Heart right ventricle (tissue), 16 donors: Measurements from ENCODE around the gene ADCY2. TPM values are rescaled to one million over a fixed set of nuclear protein-coding genes. Genes with fewer than 3 reads are reported as not detected.

Experiments
- ATAC-seq, 8 donors: fragments of 200-7000 bp; cut with Tn5 transposase; one replicate each; pipeline ENCODE4 v1.9.1; 2020; ENCODE audit warnings: mild to moderate bottlenecking in 8 of 8, moderate library complexity in 8 of 8, moderate number of reproducible peaks in 1 of 8
- DNase-seq, 2 donors: peaks; one replicate each; pipeline ENCODE4 v3.0.0-alpha.2; 2020
- H3K27ac ChIP-seq, 10 donors: fragments of 200-600 bp; sonication (generic) in 2 of 10; one replicate each; pipeline versions ENCODE4 v1.5.0 to v1.8.0; 2020 to 2022; ENCODE audit warnings: mild to moderate bottlenecking in 3 of 10
- H3K27me3 ChIP-seq, 7 donors: fragments of 200-600 bp; one replicate each; pipeline ENCODE4 v1.8.0; 2021 to 2022; ENCODE audit warnings: mild to moderate bottlenecking in 2 of 7
- H3K36me3 ChIP-seq, 9 donors: fragments of 200-600 bp; sonication (generic) in 1 of 9; one replicate each; pipeline versions ENCODE4 v1.5.0 to v1.8.0; 2020 to 2022; ENCODE audit warnings: mild to moderate bottlenecking in 2 of 9
- H3K4me1 ChIP-seq, 9 donors: fragments of 200-600 bp; sonication (generic) in 1 of 9; one replicate each; pipeline versions ENCODE4 v1.5.0 to v1.8.0; 2020 to 2022; ENCODE audit warnings: mild to moderate bottlenecking in 4 of 9
- H3K4me3 ChIP-seq, 10 donors: fragments of 200-600 bp; sonication (generic) in 2 of 10; one replicate each; pipeline versions ENCODE4 v1.5.0 to v1.8.0; 2020 to 2022; ENCODE audit warnings: mild to moderate bottlenecking in 7 of 10, moderate library complexity in 2 of 10
- H3K9me3 ChIP-seq, 11 donors: fragments of 200-600 bp in 10 of 11; sonication (generic) in 2 of 11; one replicate each; pipeline versions ENCODE4 v1.5.0 to v1.8.0; 2013 to 2022; ENCODE audit warnings: mild to moderate bottlenecking in 2 of 11, control low read depth in 1 of 11, moderate library complexity in 1 of 11
- WGBS, 2 donors: extraction: QIAGEN DNeasy Blood & Tissue Kit; methylation state at CpG; one replicate each; pipeline ENCODE4 v1.1.7; 2013; ENCODE audit warnings: inconsistent platforms in 1 of 2; 5-methylcytosine and 5-hydroxymethylcytosine counted together
- intact Hi-C, 10 donors: fragments of 100-400 bp; cut with DNase I; formaldehyde crosslinking; loops; one replicate each; pipeline versions ENCODE4 v1.11.1 to v1.14.2; 2022
- polyA plus RNA-seq, 2 donors: library from polyadenylated mRNA; stranded (reverse); fragments of 200-250 nt; gene quantifications; one replicate each; pipeline ENCODE4 v1.2.3, GENCODE V29; 2013
- total RNA-seq, 10 donors: library from RNA; stranded (reverse); fragmentation: NEBNext Ultra II Directional in 3 of 10; extraction: Animal tissue kit (Norgen Biotek cat#: 25700) in 3 of 10; gene quantifications; one replicate each; pipeline versions ENCODE4 v1.2.1 to v1.2.4, GENCODE V29; 2021 to 2023
- TF ChIP-seq, protein P1 (sequence below), 9 donors: fragments of 200-600 bp; sonication (generic) in 2 of 9; IDR thresholded peaks; one replicate each; pipeline versions ENCODE4 v1.5.0 to v1.8.0; 2021 to 2022; ENCODE audit warnings: antibody characterized with exemption in 9 of 9, mild to moderate bottlenecking in 5 of 9, moderate library complexity in 1 of 9
- donor health status: Arrhythmogenic right ventricular cardiomyopathy.
- donor health status: ischemic (EF 13 %, LVEDD 7.1; RV severe dilation, severe dysfunction).
- donor health status: healthy with polysubstance abuse.
- donor health status: DM: no; HTN: yes; CAD: no.
- donor health status: DM: no; HTN: no; CAD: no.
- donor health status: ischemic (EF 25% LVEDD 6.9; RV normal size, moderate dysfunction).
- donor health status: ischemic (EF 25% LVEDD 5.7; RV mildly dilated, moderate dysfunction).
- donor health status: healthy.
- donor health status: DM: yes; HTN: yes; CAD: no.
- donor health status: Ischemic cardiomyopathy.
- donor health status: ischemic (EF 35%, LVEDD 5.7; RV mildly dilated, moderate dysfunction).
- donor health status: nonischemic (EF 11% LVEDD 7.7; RV severe dilation, severe dysfunction).
- donor health status: DM: yes; HTN: yes; CAD: no.
- donor health status: PGD.
- donor health status: ischemic (EF 29% LVEDD 5.4; RV normal size, mild dysfunction).
- donor health status: nonischemic (EF 23%, LVEDD 6.1; RV moderate dilation, normal function).

The ADCY2 gene
- total and polyA plus RNA-seq, 12 donors: 0.04 to 0.90 (median 0.17) TPM

- Histone ChIP-seq H3K36me3 (no peaks in the 10 kb centered on the region), H3K4me3 (no peak overlapping the region), H3K9me3 (no peaks in the 10 kb centered on the region), H3K27ac (no peak overlapping the region), H3K4me1 (no peaks in the 10 kb centered on the region), H3K27me3 (no peaks in the 10 kb centered on the region)
- WGBS, 2 donors: 75 to 82% methylated on average over 2 of the region's 2 CpGs
- TF ChIP-seq, protein P1, sequence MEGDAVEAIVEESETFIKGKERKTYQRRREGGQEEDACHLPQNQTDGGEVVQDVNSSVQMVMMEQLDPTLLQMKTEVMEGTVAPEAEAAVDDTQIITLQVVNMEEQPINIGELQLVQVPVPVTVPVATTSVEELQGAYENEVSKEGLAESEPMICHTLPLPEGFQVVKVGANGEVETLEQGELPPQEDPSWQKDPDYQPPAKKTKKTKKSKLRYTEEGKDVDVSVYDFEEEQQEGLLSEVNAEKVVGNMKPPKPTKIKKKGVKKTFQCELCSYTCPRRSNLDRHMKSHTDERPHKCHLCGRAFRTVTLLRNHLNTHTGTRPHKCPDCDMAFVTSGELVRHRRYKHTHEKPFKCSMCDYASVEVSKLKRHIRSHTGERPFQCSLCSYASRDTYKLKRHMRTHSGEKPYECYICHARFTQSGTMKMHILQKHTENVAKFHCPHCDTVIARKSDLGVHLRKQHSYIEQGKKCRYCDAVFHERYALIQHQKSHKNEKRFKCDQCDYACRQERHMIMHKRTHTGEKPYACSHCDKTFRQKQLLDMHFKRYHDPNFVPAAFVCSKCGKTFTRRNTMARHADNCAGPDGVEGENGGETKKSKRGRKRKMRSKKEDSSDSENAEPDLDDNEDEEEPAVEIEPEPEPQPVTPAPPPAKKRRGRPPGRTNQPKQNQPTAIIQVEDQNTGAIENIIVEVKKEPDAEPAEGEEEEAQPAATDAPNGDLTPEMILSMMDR (IDR thresholded peaks at IDR 0.05): no peak
- DNase-seq (no peak), ATAC-seq (no peak)
- intact Hi-C loops: no loop called here
Observed at GRCh38 chr5:7610531-7611177, 214.7 kb downstream of the ADCY2 start.

GRCh38 chr5:7611518-7611917 lies 215.6 kb downstream of the ADCY2 start:
- Histone ChIP-seq H3K4me3 (no peak overlapping the region), H3K4me1 (no peaks in the 10 kb centered on the region), H3K36me3 (no peaks in the 10 kb centered on the region), H3K27ac (no peak overlapping the region), H3K9me3 (no peaks in the 10 kb centered on the region), H3K27me3 (no peaks in the 10 kb centered on the region)
- intact Hi-C loops: no loop called here
- WGBS, 2 donors: 54 to 63% methylated on average over 1 of the region's 1 CpG
- no peak for ATAC-seq
- TF ChIP-seq, protein P1 (IDR thresholded peaks at IDR 0.05): no peak
- no peak for DNase-seq

DNA sequence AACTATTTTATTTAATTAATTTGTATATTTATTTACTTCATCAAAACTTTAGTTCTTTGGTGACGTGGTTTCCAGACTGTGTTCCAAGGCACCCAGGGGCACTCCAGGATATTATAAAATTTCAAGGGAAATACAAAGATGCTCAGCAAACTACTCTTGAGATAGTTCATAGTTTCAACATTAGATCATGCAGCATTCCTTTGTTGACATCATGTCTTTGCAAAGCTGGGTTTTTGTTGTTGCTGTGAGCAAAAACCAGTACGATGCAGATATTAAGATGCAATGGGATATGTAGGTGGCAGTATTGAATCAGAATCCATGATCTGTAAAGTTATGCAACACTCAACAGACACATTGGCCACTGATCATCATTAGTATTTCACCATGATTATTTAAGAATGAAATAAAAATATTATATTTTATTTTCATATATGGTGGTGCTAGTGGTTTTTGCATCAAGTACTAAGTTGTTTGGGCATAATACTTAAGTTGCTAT lies 219.7 kb downstream of the ADCY2 start:
- no peaks in the 10 kb centered on the region for H3K36me3 ChIP-seq
- H3K27me3 ChIP-seq: no peaks in the 10 kb centered on the region
- TF ChIP-seq, protein P1 (IDR thresholded peaks at IDR 0.05): no peak
- DNase-seq (no peak), ATAC-seq (no peak)
- intact Hi-C loops: no loop called here
- 65% methylated on average over 2 of the region's 2 CpGs for WGBS, 2 donors
- no peaks in the 10 kb centered on the region for H3K4me1 ChIP-seq
- H3K9me3 ChIP-seq: no peaks in the 10 kb centered on the region
- H3K27ac ChIP-seq: no peak overlapping the region
- no peak overlapping the region for H3K4me3 ChIP-seq

GRCh38 chr5:7616897-7617296 lies 221.0 kb downstream of the ADCY2 start:
- DNase-seq: no peak
- TF ChIP-seq, protein P1 (IDR thresholded peaks at IDR 0.05): no peak
- no peak for ATAC-seq

More at GRCh38 chr5:7616897-7617296, 221.0 kb downstream of the ADCY2 start:
- no peaks in the 10 kb centered on the region for H3K4me1 ChIP-seq
- H3K27ac ChIP-seq: no peak overlapping the region
- no peaks in the 10 kb centered on the region for H3K9me3 ChIP-seq
- no peaks in the 10 kb centered on the region for H3K36me3 ChIP-seq
- intact Hi-C loops: no loop called here
- no peaks in the 10 kb centered on the region for H3K27me3 ChIP-seq
- WGBS, 2 donors: 50% methylated on average over 2 of the region's 2 CpGs
- H3K4me3 ChIP-seq: no peak overlapping the region
